COLO829 (cell line): ENCODE data around the gene NEURL3.

Source experiments
- DNase-seq: peaks from one replicate; pipeline ENCODE4 v3.0.0; 2012; ENCODE audit warnings: low spot score

NEURL3 gene

DNA sequence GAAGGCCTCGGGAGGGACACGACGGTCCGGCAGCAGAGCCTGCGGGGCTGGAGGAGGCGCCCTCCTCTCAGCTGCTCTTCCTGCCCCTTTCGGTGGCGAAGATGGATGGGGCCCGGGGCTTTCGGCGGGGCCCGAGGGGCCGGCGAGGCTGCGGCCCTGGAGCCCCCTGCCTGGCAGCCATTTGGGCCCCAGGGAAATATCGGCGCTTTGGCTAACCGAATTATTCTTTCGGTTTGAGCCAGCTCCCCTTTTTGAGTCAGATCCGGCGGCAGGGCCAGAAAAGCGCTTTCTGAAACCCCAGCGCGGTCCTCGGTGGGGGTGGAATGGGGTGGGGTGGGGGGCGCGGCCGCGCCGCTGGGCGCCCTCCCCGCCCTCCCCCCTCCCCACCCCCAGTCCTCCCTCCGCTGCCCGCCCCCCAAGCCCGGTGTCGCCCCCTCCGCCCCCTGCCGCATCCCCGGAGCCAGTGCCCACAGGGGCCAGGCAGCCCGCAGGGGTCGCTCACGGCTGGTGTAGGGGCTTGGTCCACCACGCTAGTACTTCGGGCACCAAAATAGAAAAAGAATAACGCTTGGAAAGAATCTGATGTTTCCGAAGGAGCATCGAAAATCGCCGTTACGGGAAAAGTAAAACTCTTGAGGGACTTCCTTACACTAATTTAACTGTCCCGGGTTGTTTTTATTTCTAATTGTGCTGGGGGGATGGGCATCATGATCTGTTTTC is 22.3 kb upstream of the NEURL3 start:
- DNase-seq, result no peak

DNA sequence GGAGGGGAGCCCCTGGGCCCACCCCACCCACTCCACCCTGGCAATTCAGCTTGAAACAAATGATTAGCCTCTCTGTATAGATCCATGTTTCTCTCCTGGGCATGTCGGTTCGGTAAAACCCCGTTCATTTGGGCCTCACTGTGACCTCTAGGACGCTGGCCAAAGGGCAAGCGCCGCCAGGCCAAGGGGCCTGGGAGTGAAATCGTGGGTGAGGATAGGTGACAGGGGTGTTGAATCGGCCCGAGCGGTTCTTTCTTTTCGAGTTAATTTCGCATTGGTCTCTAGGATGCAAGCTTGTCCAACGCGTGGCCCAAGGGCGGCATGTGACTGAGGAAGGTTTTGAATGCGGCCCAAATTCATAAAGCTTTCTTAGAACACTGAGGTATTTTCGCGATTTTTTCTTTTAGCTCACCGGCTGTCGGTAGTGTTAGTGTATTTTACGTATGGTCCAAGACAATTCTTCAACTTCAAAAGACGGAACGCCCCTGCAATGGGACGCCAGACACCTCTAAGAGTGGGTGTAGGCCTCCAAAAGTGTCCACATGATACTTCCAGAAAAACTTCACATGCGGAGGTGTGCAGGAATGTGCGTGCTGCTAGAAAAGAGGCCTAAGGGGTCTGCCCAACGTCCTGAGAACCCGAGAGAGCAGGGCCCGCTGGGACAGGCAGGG is 21.6 kb upstream of the NEURL3 start:
- no peak for DNase-seq

- no peak for DNase-seq
Measured at GRCh38 chr2:96526101-96526591, 21.0 kb upstream of the NEURL3 start.

DNA sequence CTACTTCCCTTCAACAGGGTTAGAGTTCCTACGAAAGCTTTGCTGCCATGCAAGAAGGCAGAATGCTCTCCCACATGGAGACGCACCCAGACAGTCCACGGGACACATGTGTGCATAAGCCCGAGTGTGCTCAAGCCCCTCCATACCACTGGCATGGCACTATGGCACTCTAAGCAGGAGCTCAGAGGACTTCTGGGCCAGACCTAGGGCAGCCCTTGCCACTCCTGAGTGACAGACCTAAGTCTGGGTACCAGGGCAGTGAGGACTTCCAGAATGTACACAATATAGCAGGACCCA is 20.0 kb upstream of the NEURL3 start:
- DNase-seq, result no peak

- DNase-seq, result no peak
Measured at GRCh38 chr2:96524482-96525210, 19.5 kb upstream of the NEURL3 start.

DNA sequence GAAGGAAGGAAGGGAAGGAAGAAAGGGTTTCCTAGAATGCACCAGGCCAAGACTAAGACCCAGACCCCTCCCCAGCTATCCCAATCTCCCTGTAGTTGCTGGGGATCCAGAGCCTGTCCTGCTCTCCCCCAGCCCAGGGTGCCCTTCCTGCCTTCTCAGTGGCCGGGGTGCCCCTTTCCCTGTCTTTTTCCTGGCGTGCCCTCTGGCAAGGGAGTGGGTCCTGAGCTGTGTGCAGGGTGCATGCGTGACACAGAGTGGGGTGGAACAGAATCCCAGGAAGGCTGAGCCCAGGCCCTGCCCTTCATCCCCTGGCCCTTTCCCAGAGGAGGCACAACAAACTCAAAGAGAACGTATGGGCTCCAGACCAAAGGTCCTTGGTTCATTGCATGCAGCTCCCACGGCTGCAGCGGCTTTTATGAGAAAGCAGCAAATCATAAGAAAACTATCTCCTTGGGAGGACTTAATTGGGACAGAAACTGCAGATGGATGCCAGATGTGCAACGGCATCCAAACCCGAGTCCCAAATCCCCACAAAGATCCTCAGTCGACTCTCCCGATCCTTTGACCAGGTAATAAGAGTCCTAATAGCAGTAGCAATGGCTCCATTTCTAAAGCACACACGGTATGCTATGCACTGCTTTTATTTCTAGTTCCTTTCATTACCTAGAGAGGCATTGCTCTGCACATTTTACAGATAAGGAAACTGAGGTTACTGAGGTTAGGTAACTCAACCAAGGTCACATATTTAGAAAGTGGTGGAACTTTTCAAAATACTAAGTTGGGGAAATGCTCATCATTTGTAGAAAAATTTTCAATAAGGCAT is 18.7 kb upstream of the NEURL3 start:
- DNase-seq, result no peak

- DNase-seq, result no peak
Measured at GRCh38 chr2:96522304-96523203, 17.4 kb upstream of the NEURL3 start.

- DNase-seq, result no peak
Measured at GRCh38 chr2:96521219-96521618, 16.1 kb upstream of the NEURL3 start.

GRCh38 chr2:96520697-96521096 is 15.5 kb upstream of the NEURL3 start:
- DNase-seq, result no peak

DNA sequence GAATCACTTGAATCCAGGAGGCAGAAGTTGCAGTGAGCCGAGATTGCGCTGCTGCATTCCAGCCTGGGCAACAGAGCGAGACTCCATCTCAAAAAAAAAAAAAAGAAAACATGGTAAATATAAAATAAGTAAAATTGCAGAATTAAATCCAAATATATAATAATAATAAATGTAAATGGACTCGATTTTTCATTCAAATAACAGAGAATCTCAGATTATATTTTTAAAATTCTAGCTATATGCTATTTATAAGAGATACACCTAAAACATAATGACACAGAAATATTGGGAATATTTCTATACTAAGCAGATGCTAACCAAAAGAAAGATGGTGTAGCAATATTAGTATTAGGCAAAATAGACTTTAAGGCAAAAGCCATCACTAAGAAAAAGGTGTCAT is 15.1 kb upstream of the NEURL3 start:
- DNase-seq, result no peak

DNA sequence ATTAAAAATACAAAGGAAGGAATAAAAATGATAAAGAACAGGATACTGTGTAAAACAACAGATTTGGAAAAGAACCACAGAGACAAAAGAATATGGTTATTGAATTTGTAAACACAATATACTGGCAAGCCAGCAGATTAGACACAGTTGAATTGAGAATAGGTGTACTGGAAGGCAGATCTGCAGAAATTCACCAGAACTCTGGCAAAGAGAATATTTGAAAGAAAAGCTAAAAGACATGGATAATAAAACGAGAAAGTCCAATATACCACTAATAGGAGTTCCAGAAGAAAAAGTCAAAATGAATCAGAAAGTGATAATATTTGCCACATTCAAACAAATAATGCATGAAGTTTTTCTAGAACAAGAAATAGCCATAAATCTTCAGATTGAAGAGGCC is 11.9 kb upstream of the NEURL3 start:
- no peak for DNase-seq

DNA sequence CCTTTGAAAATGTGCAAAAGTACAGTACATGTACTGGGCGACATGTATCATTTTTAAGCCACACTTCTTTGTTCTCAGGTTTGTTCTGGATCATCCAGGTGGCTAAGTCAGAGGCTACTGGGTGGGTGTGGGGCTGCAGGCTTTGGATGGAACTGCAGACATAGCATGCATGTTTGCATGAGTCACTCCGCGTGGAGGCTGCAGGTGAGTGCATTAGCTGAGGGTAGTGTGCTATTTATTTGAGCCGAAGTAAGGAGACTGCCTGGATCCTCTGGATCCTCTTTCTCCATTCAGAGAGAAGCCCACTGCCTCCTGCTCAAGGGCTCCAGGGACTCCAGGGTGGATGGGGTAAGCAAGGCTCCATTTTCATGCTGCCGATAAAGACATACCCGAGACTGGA is 9.4 kb upstream of the NEURL3 start:
- DNase-seq, result no peak

DNA sequence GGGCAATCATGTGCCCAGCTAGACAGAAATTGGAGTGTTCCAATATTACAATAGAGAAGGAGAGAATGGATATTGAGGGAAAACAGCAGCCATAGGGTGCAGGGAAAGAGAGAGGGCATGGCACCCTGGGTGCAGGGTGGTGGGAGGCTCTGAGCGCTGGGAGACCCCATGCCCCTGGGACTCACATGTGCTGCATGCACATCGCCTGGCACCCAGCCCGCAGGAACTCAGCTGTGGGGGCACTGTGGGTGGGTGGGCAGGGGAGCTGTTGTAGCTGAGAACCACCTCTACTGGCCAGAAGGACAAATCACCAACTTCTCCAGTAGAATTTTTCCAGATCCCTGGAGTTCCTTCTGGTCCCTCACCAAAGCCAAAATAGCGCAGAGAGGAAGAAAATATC is 7.2 kb upstream of the NEURL3 start:
- DNase-seq, result no peak

- no peak for DNase-seq
Measured at GRCh38 chr2:96511851-96512250, 6.7 kb upstream of the NEURL3 start.

- no peak for DNase-seq
Measured at GRCh38 chr2:96510931-96511595, 5.9 kb upstream of the NEURL3 start.

DNA sequence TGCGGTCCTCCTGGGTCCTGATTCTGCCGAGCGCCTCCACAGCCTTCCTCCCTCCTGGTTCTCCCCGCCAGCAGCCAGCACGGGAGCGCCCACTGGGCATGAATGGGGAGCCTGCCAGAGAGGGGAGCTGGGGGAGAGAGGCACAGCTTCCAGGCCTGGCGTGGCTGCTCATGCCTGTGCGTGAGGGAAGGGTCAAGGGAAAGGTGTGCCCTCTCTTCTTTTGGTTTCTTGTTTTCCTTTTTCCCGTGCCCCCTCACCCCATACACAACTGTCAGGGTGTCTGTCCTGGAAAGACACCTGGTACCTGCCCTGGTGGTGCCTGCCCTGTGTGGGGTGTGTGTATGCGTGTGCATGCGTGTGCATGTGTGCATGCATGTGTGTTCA is 4.7 kb upstream of the NEURL3 start:
- DNase-seq, result no peak

- peak; percentile 65 for DNase-seq
Measured at GRCh38 chr2:96509114-96509846, 4.1 kb upstream of the NEURL3 start.

DNA sequence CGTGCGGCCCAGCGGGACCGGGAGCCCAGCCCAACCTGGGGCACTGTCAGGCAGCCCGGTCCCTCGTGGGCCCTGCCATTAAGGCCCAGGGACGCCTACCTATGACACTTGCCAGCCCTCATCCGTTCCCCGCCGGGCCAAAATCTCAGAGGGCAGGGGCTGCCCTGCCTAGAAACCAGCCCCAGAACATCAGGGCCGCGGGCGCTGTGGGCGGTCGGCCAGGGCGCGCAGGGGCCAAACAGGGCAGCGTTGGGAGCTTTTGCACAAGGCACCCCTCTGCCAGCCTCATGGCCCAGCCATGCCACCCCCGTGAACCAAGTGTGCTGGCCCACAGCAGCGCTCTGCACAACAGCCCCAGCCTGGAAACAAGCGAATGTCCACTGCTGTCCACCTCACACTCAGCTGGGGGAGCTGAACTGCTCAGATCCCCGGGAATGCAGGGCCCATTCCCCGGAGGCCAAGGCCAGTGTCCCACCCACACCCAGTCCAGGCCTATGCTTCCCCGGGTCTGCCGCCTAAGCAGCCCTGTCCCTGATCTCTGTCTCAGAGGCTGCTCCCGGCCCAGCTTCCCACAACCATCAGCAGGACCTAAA is 3.5 kb upstream of the NEURL3 start:
- no peak for DNase-seq

GRCh38 chr2:96507957-96508520 is 2.9 kb upstream of the NEURL3 start:
- DNase-seq, result no peak

GRCh38 chr2:96506907-96507240 is 1.7 kb upstream of the NEURL3 start:
- DNase-seq, result no peak
